OCI-LY7 (cell line): ENCODE results near the gene FUT8. TPM values are rescaled to one million over a fixed set of nuclear protein-coding genes. Genes with fewer than 3 reads are reported as not detected.

Experiments
- BruUV-seq: library from RNA; stranded (reverse); fragments of 400-500 nt; replicated peaks from 2 replicates; lab custom pipeline; 2021; lab: Mats Ljungman, UMichigan
- CTCF ChIA-PET: fragments of 300-600 bp; sonication (Branson Sonifier 250); formaldehyde crosslinking; loops from one replicate; lab custom pipeline; 2022; ENCODE audit warnings: antibody characterized with exemption; ENCODE audit not compliant: unreplicated experiment; lab: Charles Lee
- POLR2A ChIA-PET: fragments of 300-600 bp; sonication (Branson Sonifier 250); formaldehyde crosslinking; loops from one replicate; lab custom pipeline; 2022; ENCODE audit warnings: antibody characterized with exemption; lab: Charles Lee
- DNase-seq: peaks from one replicate; pipeline ENCODE4 v3.0.0-alpha.2; 2015; ENCODE audit warnings: low spot score
- H2AFZ ChIP-seq: fragments of 200-600 bp; sonication (generic), shearing (Covaris generic); 2 replicates; pipeline ENCODE4 v1.6.1; 2014; ENCODE audit warnings: mild to moderate bottlenecking, antibody characterized with exemption, low read length, moderate library complexity
- H3K27ac ChIP-seq: fragments of 200-600 bp; sonication (generic); 2 replicates; pipeline ENCODE4 v1.5.1; 2014; ENCODE audit warnings: mixed run types, low read depth, mild to moderate bottlenecking, moderate library complexity, low read length, inconsistent platforms; ENCODE audit not compliant: poor library complexity, severe bottlenecking
- H3K36me3 ChIP-seq: fragments of 200-600 bp; sonication (generic); 2 replicates; pipeline ENCODE4 v1.6.1; 2014; ENCODE audit warnings: mild to moderate bottlenecking, antibody characterized with exemption, low read length, moderate library complexity, mixed read lengths; ENCODE audit not compliant: insufficient read depth
- H3K4me1 ChIP-seq: fragments of 200-600 bp; sonication (generic); 2 replicates; pipeline ENCODE4 v1.5.1; 2014; ENCODE audit warnings: mild to moderate bottlenecking, low read length; ENCODE audit not compliant: insufficient read depth, poor library complexity, severe bottlenecking
- H3K4me2 ChIP-seq: fragments of 200-600 bp; sonication (generic); 2 replicates; pipeline ENCODE4 v1.6.1; 2014; ENCODE audit warnings: mild to moderate bottlenecking, low read length
- H3K4me3 ChIP-seq: fragments of 200-600 bp; sonication (generic); 2 replicates; pipeline ENCODE4 v1.5.1; 2014; ENCODE audit warnings: mild to moderate bottlenecking, low read depth, low read length; ENCODE audit not compliant: poor library complexity, severe bottlenecking
- H3K79me2 ChIP-seq: fragments of 200-600 bp; sonication (generic); 2 replicates; pipeline ENCODE4 v1.6.1; 2016; ENCODE audit warnings: low read depth, mild to moderate bottlenecking, low read length, moderate library complexity, mixed read lengths; ENCODE audit not compliant: insufficient read depth
- H3K9me2 ChIP-seq: fragments of 200-600 bp; sonication (generic); 2 replicates; pipeline ENCODE4 v1.6.1; 2016; ENCODE audit warnings: mild to moderate bottlenecking, low read length, mixed read lengths; ENCODE audit not compliant: insufficient read depth
- H3K9me3 ChIP-seq: fragments of 200-600 bp; sonication (generic); 2 replicates; pipeline ENCODE4 v1.6.1; 2014; ENCODE audit warnings: mild to moderate bottlenecking, mixed run types, low read length, mixed read lengths
- H4K20me1 ChIP-seq: fragments of 200-600 bp; sonication (generic); 2 replicates; pipeline ENCODE4 v1.6.1; 2014; ENCODE audit warnings: mild to moderate bottlenecking, antibody characterized with exemption, low read length, moderate library complexity, mixed read lengths; ENCODE audit not compliant: insufficient read depth
- EZH2phosphoT487 ChIP-seq: fragments of 200-600 bp; sonication (generic); IDR thresholded peaks from 2 replicates; pipeline ENCODE4 v1.6.1; 2018; ENCODE audit warnings: low read depth, borderline replicate concordance, mild to moderate bottlenecking, mixed run types, antibody characterized with exemption, low read length, moderate library complexity, mixed read lengths
- intact Hi-C: fragments of 100-400 bp; cut with micrococcal nuclease; formaldehyde crosslinking; loops from one replicate; pipeline ENCODE4 v1.10.0; 2022; ENCODE audit not compliant: unreplicated experiment
- total RNA-seq, 2 experiments: library from RNA; depleted of rRNA in 1 of 2; stranded (reverse); fragments of >200 nt in 1 of 2; shearing (Covaris generic) in 1 of 2; gene quantifications; 2 replicates each; pipeline ENCODE4 v1.2.3, GENCODE V29; 2014 to 2022
- TF ChIP-seq, protein P1 (sequence below): fragments of 200-600 bp; sonication (generic); conservative IDR thresholded peaks from 2 replicates; pipeline ENCODE4 v1.5.1; 2014; ENCODE audit warnings: mild to moderate bottlenecking, antibody characterized with exemption, low read length, moderate library complexity, mixed read lengths

FUT8 gene
- total RNA-seq, 2 experiments from 2014 or later = 90.3 to 174 TPM

- Histone ChIP-seq H3K9me3 (peaks cover 28% of the 10 kb centered on the region; the same call in 1 of the 2 replicates), H3K4me2 (no peak overlapping the region), H2AFZ (no peak overlapping the region), H3K9me2 (no peaks in the 10 kb centered on the region), H4K20me1 (peaks cover 19% of the 10 kb centered on the region; the same call in 1 of the 2 replicates), H3K36me3 (peaks cover 91% of the 10 kb centered on the region), H3K4me3 (no peak overlapping the region), H3K27ac (no peak overlapping the region), H3K79me2 (peaks cover 100% of the 10 kb centered on the region), H3K4me1 (peaks cover 27% of the 10 kb centered on the region)
- TF ChIP-seq, protein P1, sequence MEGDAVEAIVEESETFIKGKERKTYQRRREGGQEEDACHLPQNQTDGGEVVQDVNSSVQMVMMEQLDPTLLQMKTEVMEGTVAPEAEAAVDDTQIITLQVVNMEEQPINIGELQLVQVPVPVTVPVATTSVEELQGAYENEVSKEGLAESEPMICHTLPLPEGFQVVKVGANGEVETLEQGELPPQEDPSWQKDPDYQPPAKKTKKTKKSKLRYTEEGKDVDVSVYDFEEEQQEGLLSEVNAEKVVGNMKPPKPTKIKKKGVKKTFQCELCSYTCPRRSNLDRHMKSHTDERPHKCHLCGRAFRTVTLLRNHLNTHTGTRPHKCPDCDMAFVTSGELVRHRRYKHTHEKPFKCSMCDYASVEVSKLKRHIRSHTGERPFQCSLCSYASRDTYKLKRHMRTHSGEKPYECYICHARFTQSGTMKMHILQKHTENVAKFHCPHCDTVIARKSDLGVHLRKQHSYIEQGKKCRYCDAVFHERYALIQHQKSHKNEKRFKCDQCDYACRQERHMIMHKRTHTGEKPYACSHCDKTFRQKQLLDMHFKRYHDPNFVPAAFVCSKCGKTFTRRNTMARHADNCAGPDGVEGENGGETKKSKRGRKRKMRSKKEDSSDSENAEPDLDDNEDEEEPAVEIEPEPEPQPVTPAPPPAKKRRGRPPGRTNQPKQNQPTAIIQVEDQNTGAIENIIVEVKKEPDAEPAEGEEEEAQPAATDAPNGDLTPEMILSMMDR = no peak
- no peak for TF ChIP-seq EZH2phosphoT487
- BruUV-seq = no TSS peak
- CTCF ChIA-PET = interaction anchor here (1.2 kb wide), 1 partner anchor 17 kb away, joined by 3 read pairs; no protein-coding TSS in a partner anchor
- DNase-seq = no peak
- intact Hi-C loops = no loop called here
- POLR2A ChIA-PET = interaction anchor here (0.6 to 1.3 kb wide), 4 partner anchors 10 to 481 kb away, joined by 3 to 8 read pairs (median 4); no protein-coding TSS in a partner anchor
These were observed 25.9 kb downstream of the FUT8 start for GRCh38 chr14:65438266-65438933.

DNA sequence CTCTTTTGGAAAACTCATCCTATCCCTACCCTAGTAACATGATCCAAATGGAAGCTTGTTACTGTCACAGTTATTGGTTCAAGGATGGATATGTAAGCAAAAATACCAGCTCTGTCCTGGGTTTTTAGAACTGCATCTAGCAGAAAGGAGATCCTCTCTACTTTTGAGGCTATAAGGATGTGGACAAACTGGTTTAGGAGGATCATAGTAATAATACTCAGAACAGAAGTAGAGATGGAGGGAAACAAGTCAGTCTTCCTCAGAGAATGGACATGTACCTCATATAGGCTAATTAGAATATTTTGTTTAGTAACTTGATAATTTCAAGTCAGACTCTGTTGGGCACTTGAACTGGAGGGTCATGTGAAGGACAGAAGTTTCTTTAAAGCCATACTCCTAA lies 26.6 kb downstream of the FUT8 start:
- Histone ChIP-seq H4K20me1 (peaks cover 18% of the 10 kb centered on the region; the same call in 1 of the 2 replicates), H3K4me3 (no peak overlapping the region), H3K27ac (no peak overlapping the region), H3K9me3 (peaks cover 22% of the 10 kb centered on the region; the same call in 1 of the 2 replicates), H3K9me2 (no peaks in the 10 kb centered on the region), H3K36me3 (peaks cover 90% of the 10 kb centered on the region), H3K79me2 (peaks cover 100% of the 10 kb centered on the region), H3K4me2 (no peak overlapping the region), H3K4me1 (peaks cover 21% of the 10 kb centered on the region), H2AFZ (no peak overlapping the region)
- POLR2A ChIA-PET = interaction anchor here (2.2 kb wide), 1 partner anchor 10 kb away, joined by 10 read pairs; no protein-coding TSS in a partner anchor
- no peak for TF ChIP-seq EZH2phosphoT487
- TF ChIP-seq, protein P1 = no peak
- BruUV-seq = no TSS peak
- CTCF ChIA-PET = interaction anchor here (1.2 kb wide), 1 partner anchor 16 kb away, joined by 3 read pairs; no protein-coding TSS in a partner anchor
- DNase-seq = no peak
- intact Hi-C loops = no loop called here

DNA sequence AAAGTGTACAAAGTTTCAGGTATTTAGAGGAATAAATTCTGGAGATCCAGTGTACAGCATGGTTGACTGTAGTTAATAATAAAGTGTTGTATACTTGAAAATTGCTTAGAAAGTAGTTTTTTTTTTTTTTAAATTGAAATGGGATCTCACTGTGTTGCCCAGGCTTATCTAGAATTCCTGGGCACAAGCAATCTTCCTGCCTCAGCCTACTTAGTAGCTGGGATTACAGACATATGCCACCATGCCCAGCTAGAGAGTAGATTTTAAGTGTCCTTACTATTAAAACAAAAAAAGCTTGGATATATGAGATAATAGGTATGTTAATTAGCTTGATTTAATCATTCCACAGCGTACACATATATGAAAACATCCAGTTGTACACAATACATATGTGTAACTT lies 27.7 kb downstream of the FUT8 start:
- intact Hi-C loops = no loop called here
- no peak overlapping the region for H3K4me3 ChIP-seq
- no TSS peak for BruUV-seq
- peaks cover 15% of the 10 kb centered on the region; the same call in 1 of the 2 replicates for H4K20me1 ChIP-seq
- H3K4me2 ChIP-seq = no peak overlapping the region
- ChIA-PET CTCF (no interaction called here), POLR2A (interaction anchor here (0.6 to 2.2 kb wide), 6 partner anchors 9 to 1041 kb away, joined by 3 to 10 read pairs (median 4); no protein-coding TSS in a partner anchor)
- no peaks in the 10 kb centered on the region for H3K9me2 ChIP-seq
- no peak for DNase-seq
- peaks cover 90% of the 10 kb centered on the region for H3K36me3 ChIP-seq
- no peak overlapping the region for H2AFZ ChIP-seq
- H3K9me3 ChIP-seq = peaks cover 15% of the 10 kb centered on the region; the same call in 1 of the 2 replicates
- TF ChIP-seq, protein P1 = no peak
- no peak for TF ChIP-seq EZH2phosphoT487
- H3K4me1 ChIP-seq = peaks cover 21% of the 10 kb centered on the region
- peaks cover 100% of the 10 kb centered on the region for H3K79me2 ChIP-seq
- no peak overlapping the region for H3K27ac ChIP-seq
